ENCODE measurements around the gene LYST. TPM values are rescaled to one million over a fixed set of nuclear protein-coding genes. Genes with fewer than 3 reads are reported as not detected.
A peak's percentile ranks its signal among the peaks of the same experiment; 100 is the strongest.

Gene LYST
- total RNA-seq, 4 donors from 2014 or later: 22.8 to 46.7 (median 32.1) TPM

- in situ Hi-C loops (cut with MboI; ENCODE audit: low pct_ligation_motif_present in 1 of 4, low pct_unique_long_range_greater_than_20kb in 1 of 4, low sequenced_read_pairs in 3 of 4) (loop anchor here in 1 of 4 donors (25.0 kb wide), 1 partner anchor 89 kb away; no protein-coding TSS in a partner anchor), intact Hi-C loops (cut with DNase I; ENCODE audit: low total_unique reads) (no loop called here)
- Histone ChIP-seq H3K27me3 (no peaks in the 10 kb centered on the region), H3K4me1 (no peaks in the 10 kb centered on the region), H3K27ac (no peak overlapping the region), H3K9me3 (no peaks in the 10 kb centered on the region), H3K4me3 (no peak overlapping the region), H3K36me3 (no peaks in the 10 kb centered on the region)
- no peak for TF ChIP-seq EP300 (IDR thresholded peaks at IDR 0.05; ENCODE audit: low read depth)
- TF ChIP-seq POLR2A (IDR thresholded peaks at IDR 0.05): no peak
- TF ChIP-seq POLR2AphosphoS5 (IDR thresholded peaks at IDR 0.05): no peak
- TF ChIP-seq CTCF (IDR thresholded peaks at IDR 0.05): no peak
- DNase-seq: no peak
- WGBS, 2 donors (ENCODE audit: low coverage in 1 of 2): 57 to 88% methylated on average over 1 of the region's 1 CpG
Measured at GRCh38 chr1:235873045-235873444, 6.3 kb upstream of the LYST start.

GRCh38 chr1:235872270-235872669 is 5.6 kb upstream of the LYST start:
- in situ Hi-C loops (cut with MboI; ENCODE audit: low pct_ligation_motif_present in 1 of 4, low pct_unique_long_range_greater_than_20kb in 1 of 4, low sequenced_read_pairs in 3 of 4) (loop anchor here in 1 of 4 donors (25.0 kb wide), 1 partner anchor 90 kb away; no protein-coding TSS in a partner anchor), intact Hi-C loops (cut with DNase I; ENCODE audit: low total_unique reads) (no loop called here)
- no peak overlapping the region for H3K4me3 ChIP-seq
- 96 to 100% methylated on average over 4 to 6 of the region's 6 CpGs for WGBS, 2 donors (ENCODE audit: low coverage in 1 of 2)
- TF ChIP-seq POLR2A (IDR thresholded peaks at IDR 0.05) (no peak), POLR2AphosphoS5 (IDR thresholded peaks at IDR 0.05) (no peak), CTCF (IDR thresholded peaks at IDR 0.05) (no peak), EP300 (IDR thresholded peaks at IDR 0.05; ENCODE audit: low read depth) (no peak)
- H3K27ac ChIP-seq: no peak overlapping the region
- H3K4me1 ChIP-seq: peaks cover 0 to 6% (median 3%) of the 10 kb centered on the region in 4 donors
- no peak for DNase-seq
- no peaks in the 10 kb centered on the region for H3K36me3 ChIP-seq
- no peaks in the 10 kb centered on the region for H3K9me3 ChIP-seq
- H3K27me3 ChIP-seq: no peaks in the 10 kb centered on the region

- Histone ChIP-seq H3K9me3 (no peaks in the 10 kb centered on the region), H3K4me1 (peaks cover 3 to 32% (median 11%) of the 10 kb centered on the region in 4 donors), H3K27me3 (no peaks in the 10 kb centered on the region), H3K4me3 (peak overlapping the region in 1 of 4 donors; percentile 96), H3K36me3 (no peaks in the 10 kb centered on the region), H3K27ac (peak overlapping the region; percentile 94 to 100 (median 98))
- no peak for DNase-seq
- intact Hi-C loops (cut with DNase I; ENCODE audit: low total_unique reads) (no loop called here), in situ Hi-C loops (cut with MboI; ENCODE audit: low pct_ligation_motif_present in 1 of 4, low pct_unique_long_range_greater_than_20kb in 1 of 4, low sequenced_read_pairs in 3 of 4) (loop anchor here in 2 of 4 donors (10.0 to 25.0 kb wide), 2 partner anchors 94 to 97 kb away; no protein-coding TSS in a partner anchor)
- TF ChIP-seq POLR2A (IDR thresholded peaks at IDR 0.05) (no peak), POLR2AphosphoS5 (IDR thresholded peaks at IDR 0.05) (no peak), EP300 (IDR thresholded peaks at IDR 0.05; ENCODE audit: low read depth) (no peak), CTCF (IDR thresholded peaks at IDR 0.05) (no peak)
- 58 to 60% methylated on average over 7 to 9 of the region's 9 CpGs for WGBS, 2 donors (ENCODE audit: low coverage in 1 of 2)
Measured at GRCh38 chr1:235867903-235868469, 1.3 kb upstream of the LYST start.

- intact Hi-C loops (cut with DNase I; ENCODE audit: low total_unique reads): no loop called here
- WGBS, 2 donors (ENCODE audit: low coverage in 1 of 2): 2 to 7% methylated on average over 6 to 32 of the region's 56 CpGs
- Histone ChIP-seq H3K4me3 (peak overlapping the region; percentile 91 to 97 (median 96)), H3K27me3 (no peaks in the 10 kb centered on the region), H3K9me3 (no peaks in the 10 kb centered on the region), H3K27ac (peak overlapping the region; percentile 94 to 100 (median 98)), H3K36me3 (no peaks in the 10 kb centered on the region), H3K4me1 (peaks cover 4 to 35% (median 11%) of the 10 kb centered on the region in 4 donors)
- TF ChIP-seq CTCF (IDR thresholded peaks at IDR 0.05) (no peak), POLR2AphosphoS5 (IDR thresholded peaks at IDR 0.05) (peak; percentile 69 to 94 (median 70)), POLR2A (IDR thresholded peaks at IDR 0.05) (peak; percentile 69), EP300 (IDR thresholded peaks at IDR 0.05; ENCODE audit: low read depth) (no peak)
- in situ Hi-C loops (cut with MboI; ENCODE audit: low pct_ligation_motif_present in 1 of 4, low pct_unique_long_range_greater_than_20kb in 1 of 4, low sequenced_read_pairs in 3 of 4): loop anchor here in 2 of 4 donors (10.0 to 25.0 kb wide), 2 partner anchors 95 to 98 kb away; no protein-coding TSS in a partner anchor
- peak; percentile 97 for DNase-seq
Measured at GRCh38 chr1:235866913-235867845, 473 bp upstream of the LYST start.
